ENCODE measurements around the gene NPLOC4. TPM values are rescaled to one million over a fixed set of nuclear protein-coding genes. Genes with fewer than 3 reads are reported as not detected.

The NPLOC4 gene
- total and polyA plus RNA-seq, 9 of the 15 experiments (the other 6 are each of a cell fraction or from before 2014, with no cell fraction given) = 1.5 to 116 (median 64.5) TPM

DNA sequence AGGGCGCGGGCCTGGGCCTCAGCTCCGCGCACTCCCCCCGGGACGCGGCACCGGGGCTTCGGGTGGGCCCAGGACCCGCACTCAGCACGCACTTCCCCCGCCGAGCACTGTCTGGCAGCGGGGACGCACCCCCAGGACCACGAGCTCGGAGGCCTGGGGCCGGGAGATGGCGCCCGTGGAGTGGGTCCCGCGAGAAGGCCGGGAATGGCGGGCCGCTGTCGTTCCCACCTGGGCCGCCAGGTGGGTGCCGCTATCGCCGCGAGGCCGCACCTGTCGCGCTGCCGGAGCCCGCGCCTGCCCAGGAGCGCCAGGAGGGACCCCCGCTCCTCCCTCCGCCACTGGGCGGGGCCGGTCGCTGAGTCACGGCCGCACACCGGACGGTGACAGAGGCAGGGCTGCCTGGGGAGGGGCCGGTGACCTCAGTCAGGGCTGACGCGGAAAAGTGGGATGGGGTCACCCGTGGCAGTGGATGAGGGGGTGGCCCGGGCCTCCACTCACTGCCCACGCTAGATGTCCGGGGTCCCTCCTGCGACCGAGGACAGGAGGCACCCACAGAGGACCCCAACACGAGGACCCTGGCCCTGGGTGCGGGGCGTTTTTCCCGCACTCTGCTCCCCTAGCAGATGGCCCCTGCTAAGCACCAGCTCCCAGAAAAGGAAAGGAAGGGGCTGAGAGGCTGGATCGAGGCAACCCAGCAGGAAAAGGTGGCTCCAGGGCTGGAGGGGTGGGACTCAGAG, 117.5 kb downstream of the NPLOC4 start (continued):
- TF ChIP-seq FOXK2 (conservative IDR thresholded peaks at IDR 0.05 in 1 of 2, IDR thresholded peaks at IDR 0.05 in 1 of 2; ENCODE audit: low read depth in 2 of 2) (no peak), TAF9B (IDR thresholded peaks at IDR 0.05; ENCODE audit: partially characterized antibody) (no peak), NR2F6 (CRISPR knock-in tag; IDR thresholded peaks at IDR 0.05) (no peak), JUNB (CRISPR knock-in tag; conservative IDR thresholded peaks at IDR 0.05) (no peak), MTA2 (IDR thresholded peaks at IDR 0.05; ENCODE audit: low read depth) (no peak), NRF1 (conservative IDR thresholded peaks at IDR 0.05 in 1 of 2, IDR thresholded peaks at IDR 0.05 in 1 of 2) (peak; percentile 90 to 92), CREB5 (CRISPR knock-in tag; IDR thresholded peaks at IDR 0.05) (no peak), GTF2A2 (tag; IDR thresholded peaks at IDR 0.05) (no peak), JUND (IDR thresholded peaks at IDR 0.05; ENCODE audit: borderline replicate concordance, low read depth, low read length) (peak; percentile 87), JUND (tag; IDR thresholded peaks at IDR 0.05; ENCODE audit: borderline replicate concordance, low read depth, low read length) (peak; percentile 81; the same call in 1 of the 3 replicates), SIX5 (IDR thresholded peaks at IDR 0.05; ENCODE audit: borderline replicate concordance in 1 of 2, insufficient read depth in 1 of 2, low read depth in 1 of 2, low read length in 2 of 2) (no peak), ZHX1 (conservative IDR thresholded peaks at IDR 0.05; ENCODE audit: low read length) (no peak), NBN (IDR thresholded peaks at IDR 0.05; ENCODE audit: low read depth) (no peak), PURB (CRISPR knock-in tag; IDR thresholded peaks at IDR 0.05; ENCODE audit: low read depth) (no peak), ZNF280A (IDR thresholded peaks at IDR 0.05; ENCODE audit: low read depth, partially characterized antibody) (no peak), MTA3 (IDR thresholded peaks at IDR 0.05; ENCODE audit: borderline replicate concordance) (peak; percentile 57; the same call in 1 of the 2 replicates), ZNF175 (CRISPR knock-in tag; IDR thresholded peaks at IDR 0.05; ENCODE audit: low read depth) (no peak), ZNF511 (CRISPR knock-in tag; IDR thresholded peaks at IDR 0.05) (no peak), SPI1 (IDR thresholded peaks at IDR 0.05; ENCODE audit: borderline replicate concordance, low read depth, low read length) (no peak), DIDO1 (tag; IDR thresholded peaks at IDR 0.05; ENCODE audit: low read depth) (no peak)
- TF ChIP-seq, protein P1, sequence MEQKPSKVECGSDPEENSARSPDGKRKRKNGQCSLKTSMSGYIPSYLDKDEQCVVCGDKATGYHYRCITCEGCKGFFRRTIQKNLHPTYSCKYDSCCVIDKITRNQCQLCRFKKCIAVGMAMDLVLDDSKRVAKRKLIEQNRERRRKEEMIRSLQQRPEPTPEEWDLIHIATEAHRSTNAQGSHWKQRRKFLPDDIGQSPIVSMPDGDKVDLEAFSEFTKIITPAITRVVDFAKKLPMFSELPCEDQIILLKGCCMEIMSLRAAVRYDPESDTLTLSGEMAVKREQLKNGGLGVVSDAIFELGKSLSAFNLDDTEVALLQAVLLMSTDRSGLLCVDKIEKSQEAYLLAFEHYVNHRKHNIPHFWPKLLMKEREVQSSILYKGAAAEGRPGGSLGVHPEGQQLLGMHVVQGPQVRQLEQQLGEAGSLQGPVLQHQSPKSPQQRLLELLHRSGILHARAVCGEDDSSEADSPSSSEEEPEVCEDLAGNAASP (IDR thresholded peaks at IDR 0.05) = no peak

All from K562 (cell line).